ENCODE measurements around the gene SUGP1. TPM values are rescaled to one million over a fixed set of nuclear protein-coding genes. Genes with fewer than 3 reads are reported as not detected.

The SUGP1 gene
- total RNA-seq, 4 donors from 2014 or later: 28.4 to 37.6 (median 32.3) TPM

- H3K36me3 ChIP-seq: peaks cover 0 to 100% of the 10 kb centered on the region in 2 donors
- no peaks in the 10 kb centered on the region for H3K9me3 ChIP-seq
- 86% methylated on average over 12 of the region's 16 CpGs; no CpG with 5 or more reads in 1 of the 2 donors for WGBS, 2 donors (ENCODE audit: low coverage in 1 of 2)
- TF ChIP-seq POLR2A (IDR thresholded peaks at IDR 0.05) (no peak), EP300 (IDR thresholded peaks at IDR 0.05) (no peak), POLR2AphosphoS5 (IDR thresholded peaks at IDR 0.05) (no peak)
- TF ChIP-seq, protein P1, sequence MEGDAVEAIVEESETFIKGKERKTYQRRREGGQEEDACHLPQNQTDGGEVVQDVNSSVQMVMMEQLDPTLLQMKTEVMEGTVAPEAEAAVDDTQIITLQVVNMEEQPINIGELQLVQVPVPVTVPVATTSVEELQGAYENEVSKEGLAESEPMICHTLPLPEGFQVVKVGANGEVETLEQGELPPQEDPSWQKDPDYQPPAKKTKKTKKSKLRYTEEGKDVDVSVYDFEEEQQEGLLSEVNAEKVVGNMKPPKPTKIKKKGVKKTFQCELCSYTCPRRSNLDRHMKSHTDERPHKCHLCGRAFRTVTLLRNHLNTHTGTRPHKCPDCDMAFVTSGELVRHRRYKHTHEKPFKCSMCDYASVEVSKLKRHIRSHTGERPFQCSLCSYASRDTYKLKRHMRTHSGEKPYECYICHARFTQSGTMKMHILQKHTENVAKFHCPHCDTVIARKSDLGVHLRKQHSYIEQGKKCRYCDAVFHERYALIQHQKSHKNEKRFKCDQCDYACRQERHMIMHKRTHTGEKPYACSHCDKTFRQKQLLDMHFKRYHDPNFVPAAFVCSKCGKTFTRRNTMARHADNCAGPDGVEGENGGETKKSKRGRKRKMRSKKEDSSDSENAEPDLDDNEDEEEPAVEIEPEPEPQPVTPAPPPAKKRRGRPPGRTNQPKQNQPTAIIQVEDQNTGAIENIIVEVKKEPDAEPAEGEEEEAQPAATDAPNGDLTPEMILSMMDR (IDR thresholded peaks at IDR 0.05): no peak
- H3K27ac ChIP-seq: no peak overlapping the region
- H3K4me1 ChIP-seq: no peaks in the 10 kb centered on the region
- no peaks in the 10 kb centered on the region for H3K27me3 ChIP-seq
- H3K4me3 ChIP-seq: no peak overlapping the region
- ATAC-seq: no peak
Observed at GRCh38 chr19:19335408-19336158, 15.3 kb upstream of the SUGP1 start.

GRCh38 chr19:19334989-19335344 is 14.7 kb upstream of the SUGP1 start:
- Histone ChIP-seq H3K4me1 (no peaks in the 10 kb centered on the region), H3K27ac (no peak overlapping the region), H3K27me3 (no peaks in the 10 kb centered on the region), H3K36me3 (peaks cover 0 to 100% of the 10 kb centered on the region in 2 donors), H3K4me3 (no peak overlapping the region), H3K9me3 (no peaks in the 10 kb centered on the region)
- TF ChIP-seq POLR2AphosphoS5 (IDR thresholded peaks at IDR 0.05) (no peak), EP300 (IDR thresholded peaks at IDR 0.05) (no peak), POLR2A (IDR thresholded peaks at IDR 0.05) (no peak)
- TF ChIP-seq, protein P1 (IDR thresholded peaks at IDR 0.05): no peak
- ATAC-seq: no peak
- 60 to 80% methylated on average over 1 to 2 of the region's 3 CpGs for WGBS, 2 donors (ENCODE audit: low coverage in 1 of 2)

DNA sequence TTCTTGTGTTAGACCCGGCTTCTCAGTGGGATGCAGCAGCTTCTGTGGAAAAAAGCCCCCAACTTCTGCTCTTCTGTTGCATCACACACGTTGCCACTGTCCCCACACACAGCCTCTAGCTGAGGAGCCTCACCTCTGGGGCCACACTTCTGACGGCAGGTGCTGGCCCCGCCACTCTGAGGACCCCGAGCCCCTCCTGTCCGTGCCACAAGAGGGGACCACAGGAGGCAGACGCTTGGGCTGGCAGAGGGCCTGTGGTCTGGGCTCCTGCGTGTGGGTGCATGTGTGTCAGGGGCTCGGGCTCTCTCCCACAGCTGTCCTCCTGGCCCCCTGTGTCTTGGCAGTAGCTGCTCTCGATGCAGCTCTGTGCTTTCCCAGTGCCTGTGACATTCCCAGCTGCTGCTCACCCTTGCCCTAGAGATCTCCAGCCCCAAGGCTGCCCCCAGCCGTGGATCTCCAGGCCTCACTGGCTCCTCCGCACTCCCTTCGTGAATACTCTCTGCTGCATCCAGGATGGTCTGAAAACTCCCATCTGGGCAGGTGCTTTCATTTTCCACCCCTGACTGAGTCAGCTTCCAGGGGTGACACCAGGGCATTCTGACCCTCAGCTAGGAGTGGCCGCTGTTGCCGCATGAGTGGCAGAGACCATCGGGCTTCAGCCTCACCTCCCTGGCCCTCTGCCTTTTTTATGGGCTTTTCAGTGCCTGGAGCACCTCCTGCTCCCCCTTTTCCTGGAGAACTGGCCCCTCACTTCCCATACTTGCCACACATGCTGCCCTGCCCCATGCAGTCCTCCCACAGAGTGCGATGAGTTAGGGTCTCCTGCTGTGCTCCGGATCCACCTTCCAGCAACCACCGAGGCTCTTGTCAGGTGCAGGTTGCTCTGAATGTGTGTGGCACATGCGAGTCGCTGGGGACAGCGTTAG is 14.0 kb upstream of the SUGP1 start:
- TF ChIP-seq POLR2AphosphoS5 (IDR thresholded peaks at IDR 0.05): no peak
- TF ChIP-seq POLR2A (IDR thresholded peaks at IDR 0.05): no peak
- TF ChIP-seq, protein P1 (IDR thresholded peaks at IDR 0.05): no peak
- no peak for TF ChIP-seq EP300 (IDR thresholded peaks at IDR 0.05)
- ATAC-seq: no peak
- Histone ChIP-seq H3K27ac (no peak overlapping the region), H3K4me3 (no peak overlapping the region), H3K9me3 (no peaks in the 10 kb centered on the region), H3K36me3 (peaks cover 0 to 100% of the 10 kb centered on the region in 2 donors), H3K27me3 (no peaks in the 10 kb centered on the region), H3K4me1 (peaks cover 0 to 2% (median 0%) of the 10 kb centered on the region in 3 donors)
- WGBS, 2 donors (ENCODE audit: low coverage in 1 of 2): 81 to 85% methylated on average over 4 to 7 of the region's 22 CpGs

- no peaks in the 10 kb centered on the region for H3K9me3 ChIP-seq
- no peak overlapping the region for H3K27ac ChIP-seq
- peaks cover 0 to 14% (median 2%) of the 10 kb centered on the region in 3 donors for H3K4me1 ChIP-seq
- ATAC-seq: no peak
- H3K36me3 ChIP-seq: peaks cover 0 to 99% of the 10 kb centered on the region in 2 donors
- 43 to 66% methylated on average over 5 to 6 of the region's 6 CpGs for WGBS, 2 donors (ENCODE audit: low coverage in 1 of 2)
- TF ChIP-seq, protein P1 (IDR thresholded peaks at IDR 0.05): no peak
- H3K4me3 ChIP-seq: no peak overlapping the region
- H3K27me3 ChIP-seq: no peaks in the 10 kb centered on the region
Observed at GRCh38 chr19:19329126-19329525, 8.8 kb upstream of the SUGP1 start.

Measured in gastroesophageal sphincter (tissue), 4 donors.